K562 (cell line): Measurements from ENCODE around the gene RAPSN. TPM values are rescaled to one million over a fixed set of nuclear protein-coding genes. Genes with fewer than 3 reads are reported as not detected.

Experiments used
- ARID1B ChIP-seq: fragments of 450-650 bp; IDR thresholded peaks from 2 replicates; pipeline ENCODE4 v1.6.1; 2016; ENCODE audit warnings: antibody characterized with exemption, mild to moderate bottlenecking, inconsistent platforms
- BRCA1 ChIP-seq, 2 experiments: fragments of 450-650 bp in 1 of 2; sonication (generic) in 1 of 2; formaldehyde crosslinking in 1 of 2; IDR thresholded peaks; 2 replicates each; pipeline versions ENCODE4 v1.5.0 to v1.6.1; 2017 to 2020; ENCODE audit warnings: mild to moderate bottlenecking in 1 of 2, missing genetic modification reagents in 1 of 2
- EZH2 ChIP-seq: IDR thresholded peaks from 2 replicates; pipeline ENCODE4 v1.6.1; 2012; ENCODE audit warnings: low read depth, mild to moderate bottlenecking, inconsistent platforms, low read length, borderline replicate concordance
- HNRNPK ChIP-seq: fragments of 200-400 bp; formaldehyde crosslinking; IDR thresholded peaks from one replicate; pipeline ENCODE4 v1.6.1; 2018; ENCODE audit warnings: mild to moderate bottlenecking, low read depth, low read length; ENCODE audit not compliant: poor library complexity, severe bottlenecking
- HOXB6 ChIP-seq: fragments of 250-450 bp; sonication (Bioruptor Pico); IDR thresholded peaks from 2 replicates; pipeline ENCODE4 v1.5.1; 2022; ENCODE audit warnings: mild to moderate bottlenecking, borderline replicate concordance
- MTA2 ChIP-seq: fragments of 450-650 bp; IDR thresholded peaks from 2 replicates; pipeline ENCODE4 v1.6.1; 2016; ENCODE audit warnings: low read depth
- NFIC ChIP-seq: fragments of 450-650 bp; IDR thresholded peaks from 2 replicates; pipeline ENCODE4 v1.6.1; 2017; ENCODE audit warnings: mild to moderate bottlenecking, inconsistent platforms
- NFYB ChIP-seq: IDR thresholded peaks from 2 replicates; pipeline ENCODE4 v1.6.1; 2011; ENCODE audit warnings: mild to moderate bottlenecking, moderate library complexity; ENCODE audit not compliant: insufficient read length; ENCODE audit errors: extremely low read depth
- RBFOX2 ChIP-seq: fragments of 200-400 bp; formaldehyde crosslinking; IDR thresholded peaks from 2 replicates; pipeline ENCODE4 v1.6.1; 2017; ENCODE audit warnings: low read depth, mild to moderate bottlenecking, low read length, moderate library complexity
- RNF2 ChIP-seq: sonication (generic); IDR thresholded peaks from 2 replicates; pipeline ENCODE4 v1.6.1; 2016
- RUNX1 ChIP-seq: sonication (generic); IDR thresholded peaks from 2 replicates; pipeline ENCODE4 v1.6.1; 2016; ENCODE audit warnings: antibody characterized with exemption, low read depth
- SMARCA5 ChIP-seq: fragments of 450-650 bp; IDR thresholded peaks from 2 replicates; pipeline ENCODE4 v1.6.1; 2016
- TEAD1 ChIP-seq, 2 experiments: fragments of 450-650 bp in 1 of 2; sonication (generic) in 1 of 2; formaldehyde crosslinking; IDR thresholded peaks; 2 replicates each; pipeline versions ENCODE4 v1.4.0 to v1.8.0; 2020 to 2022; ENCODE audit warnings: mild to moderate bottlenecking in 2 of 2, missing genetic modification reagents in 1 of 2
- TEAD4 ChIP-seq, 2 experiments: sonication (generic) in 1 of 2; formaldehyde crosslinking in 1 of 2; IDR thresholded peaks; 2 replicates each; pipeline versions ENCODE4 v1.6.1 to v1.8.0; 2012 to 2022; ENCODE audit warnings: borderline replicate concordance in 1 of 2, inconsistent platforms in 1 of 2, low read length in 1 of 2, mild to moderate bottlenecking in 1 of 2, missing genetic modification reagents in 1 of 2
- ZFP30 ChIP-seq: fragments of 250-450 bp; sonication (Bioruptor Pico); IDR thresholded peaks from 2 replicates; pipeline ENCODE4 v1.8.0; 2022; ENCODE audit warnings: moderate library complexity, mild to moderate bottlenecking, inconsistent platforms, borderline replicate concordance
- ZNF695 ChIP-seq: fragments of 450-650 bp; formaldehyde crosslinking; IDR thresholded peaks from 2 replicates; pipeline ENCODE4 v1.4.0; 2020; ENCODE audit warnings: mild to moderate bottlenecking, moderate library complexity
- polyA plus RNA-seq, 8 experiments: library from polyadenylated mRNA; depleted of rRNA in 4 of 8; stranded (reverse) in 5 of 8; unstranded in 3 of 8; fragments of >200 nt; fragmentation: Nextera tagmentation in 2 of 8; fragmentation: Illumina TruSeq in 1 of 8; extraction: Ambion mirVana in 2 of 8; extraction: Trizol in 1 of 8; gene quantifications; 2 replicates each; pipeline versions ENCODE4 v1.2.1 to v1.2.3, GENCODE V29; 2011 to 2014; ENCODE audit warnings: inconsistent platforms in 1 of 8, missing spikeins in 1 of 8
- total RNA-seq, 7 experiments: library from RNA; depleted of rRNA in 6 of 7; stranded (reverse); fragments of >200 nt in 6 of 7; fragmentation: Illumina TruSeq in 2 of 7; extraction: Trizol in 2 of 7; gene quantifications; 2 replicates each; pipeline versions ENCODE4 v1.2.1 to v1.2.3, GENCODE V29; 2011 to 2021; ENCODE audit warnings: low replicate concordance in 1 of 7
- TF ChIP-seq, protein P1 (sequence below), 2 experiments: fragments of 450-650 bp in 1 of 2; sonication (generic) in 1 of 2; formaldehyde crosslinking in 1 of 2; IDR thresholded peaks; 2 replicates each; pipeline versions ENCODE4 v1.7.1 to v1.9.0; 2016 to 2022; ENCODE audit warnings: inconsistent platforms in 1 of 2, mild to moderate bottlenecking in 1 of 2, missing genetic modification reagents in 1 of 2

Gene RAPSN
- total and polyA plus RNA-seq, 9 of the 15 experiments (the other 6 are each of a cell fraction or from before 2014, with no cell fraction given): 0.06 to 0.11 TPM; not detected in 7

DNA sequence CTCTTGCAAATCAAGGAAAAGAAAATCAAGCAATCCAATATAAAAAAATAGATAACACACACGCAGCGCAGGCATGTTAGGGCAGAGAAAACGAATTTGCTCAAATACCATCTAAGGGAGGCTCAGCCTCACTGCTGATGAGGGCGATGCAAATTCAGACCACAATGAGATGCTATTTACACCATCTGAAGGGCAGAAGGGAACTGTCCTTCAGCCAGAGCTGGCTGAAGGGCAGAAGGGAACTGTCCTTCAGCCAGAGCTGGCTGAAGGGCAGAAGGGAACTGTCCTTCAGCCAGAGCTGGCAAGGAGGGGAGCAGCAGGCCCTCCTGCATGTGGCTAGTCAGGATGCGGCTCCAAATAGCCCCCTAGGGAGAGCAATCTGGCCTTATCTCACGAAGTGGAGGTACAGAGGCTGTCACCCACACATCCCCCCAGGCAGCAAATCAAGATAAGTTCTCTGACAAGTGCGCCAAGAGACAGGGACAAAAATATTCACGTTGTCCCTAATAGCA lies 48.1 kb downstream of the RAPSN start (continued):
- no peak for TF ChIP-seq ZNF695
- 0 out of 2 replicates have a peak, but pooled peaks have one; percentile 16 for TF ChIP-seq NFIC
- no peak for TF ChIP-seq RUNX1
- no peak for TF ChIP-seq HOXB6
- 0 out of 2 replicates have a peak, but pooled peaks have one; percentile 49 for TF ChIP-seq SMARCA5
- TF ChIP-seq EZH2: no peak
- TF ChIP-seq RNF2: peak; percentile 51
- TF ChIP-seq TEAD1 (CRISPR knock-in tag; IDR thresholded peaks at IDR 0.05): no peak
- peak; percentile 52 for TF ChIP-seq ARID1B
- no peak for TF ChIP-seq MTA2
- TF ChIP-seq TEAD4 (IDR thresholded peaks at IDR 0.05; ENCODE audit: low read length): peak; percentile 44
- no peak for TF ChIP-seq TEAD4 (CRISPR knock-in tag; IDR thresholded peaks at IDR 0.05; ENCODE audit: borderline replicate concordance)
- TF ChIP-seq BRCA1 (IDR thresholded peaks at IDR 0.05): no peak
- no peak for TF ChIP-seq BRCA1 (CRISPR knock-in tag; IDR thresholded peaks at IDR 0.05)
- TF ChIP-seq HNRNPK: no peak
- TF ChIP-seq ZFP30 (CRISPR knock-in tag): no peak
- TF ChIP-seq RBFOX2: no peak
- TF ChIP-seq NFYB: no peak
- TF ChIP-seq, protein P1, sequence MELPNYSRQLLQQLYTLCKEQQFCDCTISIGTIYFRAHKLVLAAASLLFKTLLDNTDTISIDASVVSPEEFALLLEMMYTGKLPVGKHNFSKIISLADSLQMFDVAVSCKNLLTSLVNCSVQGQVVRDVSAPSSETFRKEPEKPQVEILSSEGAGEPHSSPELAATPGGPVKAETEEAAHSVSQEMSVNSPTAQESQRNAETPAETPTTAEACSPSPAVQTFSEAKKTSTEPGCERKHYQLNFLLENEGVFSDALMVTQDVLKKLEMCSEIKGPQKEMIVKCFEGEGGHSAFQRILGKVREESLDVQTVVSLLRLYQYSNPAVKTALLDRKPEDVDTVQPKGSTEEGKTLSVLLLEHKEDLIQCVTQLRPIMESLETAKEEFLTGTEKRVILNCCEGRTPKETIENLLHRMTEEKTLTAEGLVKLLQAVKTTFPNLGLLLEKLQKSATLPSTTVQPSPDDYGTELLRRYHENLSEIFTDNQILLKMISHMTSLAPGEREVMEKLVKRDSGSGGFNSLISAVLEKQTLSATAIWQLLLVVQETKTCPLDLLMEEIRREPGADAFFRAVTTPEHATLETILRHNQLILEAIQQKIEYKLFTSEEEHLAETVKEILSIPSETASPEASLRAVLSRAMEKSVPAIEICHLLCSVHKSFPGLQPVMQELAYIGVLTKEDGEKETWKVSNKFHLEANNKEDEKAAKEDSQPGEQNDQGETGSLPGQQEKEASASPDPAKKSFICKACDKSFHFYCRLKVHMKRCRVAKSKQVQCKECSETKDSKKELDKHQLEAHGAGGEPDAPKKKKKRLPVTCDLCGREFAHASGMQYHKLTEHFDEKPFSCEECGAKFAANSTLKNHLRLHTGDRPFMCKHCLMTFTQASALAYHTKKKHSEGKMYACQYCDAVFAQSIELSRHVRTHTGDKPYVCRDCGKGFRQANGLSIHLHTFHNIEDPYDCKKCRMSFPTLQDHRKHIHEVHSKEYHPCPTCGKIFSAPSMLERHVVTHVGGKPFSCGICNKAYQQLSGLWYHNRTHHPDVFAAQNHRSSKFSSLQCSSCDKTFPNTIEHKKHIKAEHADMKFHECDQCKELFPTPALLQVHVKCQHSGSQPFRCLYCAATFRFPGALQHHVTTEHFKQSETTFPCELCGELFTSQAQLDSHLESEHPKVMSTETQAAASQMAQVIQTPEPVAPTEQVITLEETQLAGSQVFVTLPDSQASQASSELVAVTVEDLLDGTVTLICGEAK (IDR thresholded peaks at IDR 0.05): 0 out of 2 replicates have a peak, but pooled peaks have one; percentile 42
- TF ChIP-seq, protein P1 (CRISPR knock-in tag; IDR thresholded peaks at IDR 0.05): no peak
